Transverse colon (tissue), 4 donors: Measurements from ENCODE around the gene HPSE2.

Experiments used
- CTCF ChIP-seq, 5 experiments: fragments of 200-600 bp in 3 of 5; fragments of 450-650 bp in 2 of 5; sonication (generic) in 3 of 5; IDR thresholded peaks; 1 replicate in 2 of 5; 2 replicates in 3 of 5; pipeline ENCODE4 v1.5.1; 2016 to 2017; ENCODE audit warnings: antibody characterized with exemption in 5 of 5, inconsistent platforms in 3 of 5, mild to moderate bottlenecking in 2 of 5, moderate library complexity in 1 of 5
- EP300 ChIP-seq: sonication (generic); formaldehyde crosslinking; IDR thresholded peaks from one replicate; pipeline ENCODE4 v1.6.1; 2017; ENCODE audit warnings: antibody characterized with exemption, low read depth
- POLR2A ChIP-seq: fragments of 450-650 bp; IDR thresholded peaks from one replicate; pipeline ENCODE4 v1.6.1; 2016; ENCODE audit warnings: antibody characterized with exemption, mild to moderate bottlenecking, moderate library complexity
- POLR2AphosphoS5 ChIP-seq, 3 donors: sonication (generic); formaldehyde crosslinking; IDR thresholded peaks; one replicate each; pipeline ENCODE4 v1.6.1; 2016; ENCODE audit warnings: antibody characterized with exemption in 3 of 3

DNA sequence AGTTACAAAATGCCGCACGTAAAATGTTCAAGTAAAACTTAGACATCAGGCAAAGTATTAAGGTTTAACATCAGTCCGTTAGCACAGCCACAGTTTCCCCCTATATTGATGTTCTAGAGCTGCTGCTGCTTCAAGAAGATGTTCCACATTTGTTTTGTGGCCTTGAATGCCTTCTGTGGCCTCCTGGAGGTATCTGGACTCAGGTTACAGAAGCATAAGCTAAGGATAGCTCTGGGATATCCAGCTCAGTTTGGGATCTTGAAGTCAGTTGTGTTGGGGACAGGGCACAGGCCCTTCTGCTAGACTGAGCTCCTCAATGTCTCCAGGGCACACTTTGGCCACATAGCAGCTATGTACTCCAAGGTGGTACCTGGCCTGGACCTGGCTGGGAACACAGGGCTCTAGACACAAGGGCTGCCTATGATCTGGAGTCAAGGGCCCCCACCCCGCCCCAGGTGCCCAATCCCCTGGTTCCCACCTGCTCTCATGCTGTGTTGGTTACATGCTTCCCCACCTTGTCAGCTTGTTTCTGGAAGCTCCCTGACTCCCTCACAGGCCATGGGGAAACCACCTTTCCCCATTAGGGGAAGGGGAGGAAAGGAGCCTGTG lies 825.4 kb downstream of the HPSE2 start:
- TF ChIP-seq CTCF (IDR thresholded peaks at IDR 0.05) = no peak
- TF ChIP-seq POLR2A = no peak
- TF ChIP-seq POLR2AphosphoS5 (IDR thresholded peaks at IDR 0.05) = no peak
- no peak for TF ChIP-seq EP300
